ENCODE results near the gene LMO7. TPM values are rescaled to one million over a fixed set of nuclear protein-coding genes. Genes with fewer than 3 reads are reported as not detected.

Gene LMO7
- total RNA-seq, 2 experiments from 2014 or later: 14.1 to 15.7 TPM

DNA sequence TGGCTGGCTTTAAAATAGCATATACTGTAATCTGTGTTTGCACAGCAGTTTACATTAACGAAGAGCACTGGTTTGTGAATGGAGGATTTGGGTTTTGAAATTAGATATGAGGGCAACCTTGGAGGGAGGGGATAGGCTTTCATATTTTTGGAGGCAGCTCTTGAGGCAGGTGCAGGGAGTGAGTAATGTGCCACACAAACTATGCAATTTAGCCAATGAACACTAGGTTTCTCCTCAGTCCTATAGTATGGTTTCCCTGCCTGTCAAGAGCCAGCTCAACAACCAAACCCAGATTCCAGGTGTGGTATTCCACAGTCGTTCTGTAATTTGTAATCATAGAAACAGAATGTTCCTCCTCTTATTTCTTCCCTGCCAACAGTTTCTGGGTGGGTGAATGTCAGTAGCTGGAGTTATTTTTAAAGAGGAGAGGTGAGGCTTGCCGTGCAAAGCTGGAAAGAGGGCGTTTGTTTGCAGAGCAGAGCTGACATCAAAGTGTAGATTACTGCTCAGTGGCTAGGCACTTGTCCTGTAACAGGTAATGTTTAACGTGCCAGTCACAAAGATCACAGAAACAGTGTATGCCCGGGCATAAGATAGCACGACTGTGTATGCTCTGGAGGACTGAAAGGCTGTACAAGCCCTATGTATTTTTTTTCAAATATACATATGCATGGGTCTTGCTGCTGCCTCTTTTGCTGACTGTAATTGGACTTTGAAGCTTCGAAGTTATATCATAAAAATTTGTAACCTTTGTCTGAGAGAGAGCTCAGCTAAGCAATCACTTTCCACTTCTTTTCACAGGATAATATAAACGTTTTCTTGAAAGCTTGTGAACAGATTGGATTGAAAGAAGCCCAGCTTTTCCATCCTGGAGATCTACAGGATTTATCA lies 124.2 kb downstream of the LMO7 start:
- H3K27me3 Mint-ChIP-seq: no peaks in the 10 kb centered on the region
- H3K4me3 Mint-ChIP-seq: peak overlapping the region; percentile 78
- H3K36me3 Mint-ChIP-seq: peaks cover 18% of the 10 kb centered on the region
- DNase-seq: peak; percentile 5
- H3K9me3 Mint-ChIP-seq: peaks cover 4% of the 10 kb centered on the region
- H3K27ac Mint-ChIP-seq: peak overlapping the region; percentile 83
- H3K4me1 Mint-ChIP-seq: peaks cover 53% of the 10 kb centered on the region

DNA sequence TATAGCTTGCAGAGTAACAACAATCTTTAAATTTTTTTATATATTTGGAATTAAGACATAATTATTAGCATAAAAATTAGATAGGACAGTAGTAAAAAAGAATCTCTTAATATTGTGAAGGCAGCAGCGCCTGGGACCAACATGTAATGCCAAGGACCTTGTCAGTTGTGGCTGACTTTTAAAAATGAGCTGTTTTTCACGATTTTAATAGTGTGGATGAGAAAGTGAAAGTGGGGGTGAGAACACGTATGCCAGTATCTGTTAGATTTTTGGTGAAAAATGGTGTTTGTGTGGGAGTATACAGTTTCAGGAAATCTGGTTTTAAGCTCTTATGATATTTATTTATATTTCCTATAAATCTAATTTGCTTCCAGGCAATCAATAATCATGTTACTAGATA lies 125.2 kb downstream of the LMO7 start:
- Mint-ChIP-seq H3K27me3 (no peaks in the 10 kb centered on the region), H3K9me3 (peaks cover 13% of the 10 kb centered on the region), H3K4me1 (peaks cover 56% of the 10 kb centered on the region), H3K4me3 (peak overlapping the region; percentile 56), H3K36me3 (peaks cover 28% of the 10 kb centered on the region), H3K27ac (peak overlapping the region; percentile 82)
- peak; percentile 8 for DNase-seq

- peak; percentile 31 for DNase-seq
- Mint-ChIP-seq H3K27ac (peak overlapping the region; percentile 95), H3K4me3 (peak overlapping the region; percentile 72), H3K4me1 (peaks cover 64% of the 10 kb centered on the region), H3K9me3 (peaks cover 13% of the 10 kb centered on the region), H3K36me3 (peaks cover 28% of the 10 kb centered on the region), H3K27me3 (no peaks in the 10 kb centered on the region)
Measured at GRCh38 chr13:75762076-75762937, 126.2 kb downstream of the LMO7 start.

DNA sequence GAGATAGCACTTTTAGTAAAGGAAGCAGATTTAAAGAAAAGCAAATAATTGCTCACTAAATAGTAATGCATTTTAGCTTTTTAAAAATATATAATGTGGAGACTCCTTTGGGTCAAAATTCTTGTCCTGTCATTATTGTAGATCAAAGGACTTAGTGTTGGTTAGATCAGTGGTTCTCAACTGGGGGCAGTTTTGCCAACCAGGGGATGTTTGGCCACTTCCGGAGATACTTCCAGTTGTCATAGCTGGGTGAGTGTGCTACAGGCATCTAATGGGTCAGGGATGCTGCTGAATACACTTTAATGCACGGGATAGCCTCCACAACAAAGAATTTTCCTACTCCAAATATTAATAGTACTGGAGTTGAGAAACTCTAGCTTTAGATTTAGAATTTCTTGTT lies 126.8 kb downstream of the LMO7 start:
- peaks cover 13% of the 10 kb centered on the region for H3K9me3 Mint-ChIP-seq
- H3K27me3 Mint-ChIP-seq: no peaks in the 10 kb centered on the region
- H3K27ac Mint-ChIP-seq: peak overlapping the region; percentile 95
- H3K4me3 Mint-ChIP-seq: peak overlapping the region; percentile 72
- H3K36me3 Mint-ChIP-seq: peaks cover 28% of the 10 kb centered on the region
- DNase-seq: no peak
- peaks cover 67% of the 10 kb centered on the region for H3K4me1 Mint-ChIP-seq

DNA sequence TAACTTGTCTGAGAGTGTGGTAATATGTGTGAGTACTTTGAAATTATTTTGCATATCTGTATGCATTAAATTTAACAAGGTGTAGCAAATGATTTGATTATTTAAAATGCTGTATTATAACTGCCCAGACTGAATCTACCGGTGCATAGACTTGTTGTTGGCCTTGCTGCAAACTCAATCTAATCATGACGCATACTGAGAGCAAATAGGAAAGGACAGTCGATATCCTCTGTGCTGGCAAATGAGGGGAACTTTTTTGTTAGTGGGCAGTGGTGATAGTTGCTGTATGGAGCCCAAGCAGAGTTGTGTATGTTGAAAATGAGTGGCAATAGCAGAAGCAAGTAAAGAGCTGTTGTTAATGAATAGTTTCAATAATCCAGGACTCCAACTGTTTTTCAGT lies 127.4 kb downstream of the LMO7 start:
- peak overlapping the region; percentile 27 for H3K27ac Mint-ChIP-seq
- peaks cover 70% of the 10 kb centered on the region for H3K4me1 Mint-ChIP-seq

GRCh38 chr13:75764251-75764925 lies 128.3 kb downstream of the LMO7 start:
- Mint-ChIP-seq H3K4me1 (peaks cover 67% of the 10 kb centered on the region), H3K36me3 (peaks cover 24% of the 10 kb centered on the region), H3K4me3 (no peak overlapping the region), H3K27me3 (no peaks in the 10 kb centered on the region), H3K9me3 (peaks cover 10% of the 10 kb centered on the region), H3K27ac (peak overlapping the region; percentile 60)
- DNase-seq: no peak

More for the DNA sequence above, 127.4 kb downstream of the LMO7 start:
- Mint-ChIP-seq H3K27me3 (no peaks in the 10 kb centered on the region), H3K36me3 (peaks cover 27% of the 10 kb centered on the region), H3K9me3 (peaks cover 13% of the 10 kb centered on the region), H3K4me3 (no peak overlapping the region)
- no peak for DNase-seq

DNA sequence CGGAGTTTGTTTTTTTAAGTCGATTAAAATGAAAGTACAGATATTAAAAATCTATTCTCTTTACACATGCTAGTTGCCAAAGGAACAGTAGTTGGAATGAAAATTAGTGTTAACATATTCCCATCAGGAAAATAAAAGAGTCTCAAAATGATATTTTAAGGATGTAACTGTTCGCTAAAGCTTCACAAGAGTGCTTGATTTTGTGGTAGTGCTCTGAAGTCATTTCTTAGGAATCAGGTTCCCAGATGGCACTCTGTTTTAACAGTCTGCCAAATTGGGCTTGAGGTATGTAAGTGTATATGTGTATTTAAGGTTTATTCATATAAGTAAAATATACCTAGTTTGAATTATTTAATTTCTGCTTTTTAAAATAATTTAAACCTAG lies 128.8 kb downstream of the LMO7 start:
- H3K9me3 Mint-ChIP-seq: peaks cover 10% of the 10 kb centered on the region
- peaks cover 62% of the 10 kb centered on the region for H3K4me1 Mint-ChIP-seq
- no peak overlapping the region for H3K4me3 Mint-ChIP-seq
- no peak for DNase-seq
- no peak overlapping the region for H3K27ac Mint-ChIP-seq
- peaks cover 23% of the 10 kb centered on the region for H3K36me3 Mint-ChIP-seq
- no peaks in the 10 kb centered on the region for H3K27me3 Mint-ChIP-seq

GRCh38 chr13:75766636-75767035 lies 130.5 kb downstream of the LMO7 start:
- no peak for DNase-seq
- Mint-ChIP-seq H3K4me1 (peaks cover 65% of the 10 kb centered on the region), H3K4me3 (peak overlapping the region; percentile 29), H3K36me3 (peaks cover 31% of the 10 kb centered on the region), H3K27me3 (no peaks in the 10 kb centered on the region), H3K9me3 (peaks cover 10% of the 10 kb centered on the region), H3K27ac (peak overlapping the region; percentile 47)

- Mint-ChIP-seq H3K27ac (no peak overlapping the region), H3K36me3 (peaks cover 37% of the 10 kb centered on the region), H3K9me3 (peaks cover 20% of the 10 kb centered on the region), H3K4me3 (no peak overlapping the region), H3K27me3 (no peaks in the 10 kb centered on the region), H3K4me1 (peaks cover 62% of the 10 kb centered on the region)
- DNase-seq: no peak
Measured at GRCh38 chr13:75769141-75769905, 133.2 kb downstream of the LMO7 start.

GRCh38 chr13:75770164-75770563 lies 134.0 kb downstream of the LMO7 start:
- peaks cover 59% of the 10 kb centered on the region for H3K4me1 Mint-ChIP-seq
- no peak overlapping the region for H3K4me3 Mint-ChIP-seq
- H3K27me3 Mint-ChIP-seq: no peaks in the 10 kb centered on the region
- H3K9me3 Mint-ChIP-seq: peaks cover 20% of the 10 kb centered on the region
- no peak overlapping the region for H3K27ac Mint-ChIP-seq
- no peak for DNase-seq
- peaks cover 37% of the 10 kb centered on the region for H3K36me3 Mint-ChIP-seq

- DNase-seq: no peak
- Mint-ChIP-seq H3K4me3 (no peak overlapping the region), H3K9me3 (peaks cover 17% of the 10 kb centered on the region), H3K27ac (peak overlapping the region; percentile 72), H3K27me3 (no peaks in the 10 kb centered on the region), H3K4me1 (peaks cover 55% of the 10 kb centered on the region), H3K36me3 (peaks cover 35% of the 10 kb centered on the region)
Measured at GRCh38 chr13:75770592-75771011, 134.5 kb downstream of the LMO7 start.

GRCh38 chr13:75771226-75771625 lies 135.1 kb downstream of the LMO7 start:
- DNase-seq: no peak
- no peak overlapping the region for H3K4me3 Mint-ChIP-seq
- H3K27me3 Mint-ChIP-seq: no peaks in the 10 kb centered on the region
- peaks cover 31% of the 10 kb centered on the region for H3K36me3 Mint-ChIP-seq
- H3K9me3 Mint-ChIP-seq: peaks cover 12% of the 10 kb centered on the region
- peak overlapping the region; percentile 72 for H3K27ac Mint-ChIP-seq
- peaks cover 50% of the 10 kb centered on the region for H3K4me1 Mint-ChIP-seq

GRCh38 chr13:75771818-75772217 lies 135.7 kb downstream of the LMO7 start:
- Mint-ChIP-seq H3K27me3 (no peaks in the 10 kb centered on the region), H3K4me1 (peaks cover 45% of the 10 kb centered on the region), H3K27ac (peak overlapping the region; percentile 76), H3K4me3 (no peak overlapping the region), H3K36me3 (peaks cover 29% of the 10 kb centered on the region), H3K9me3 (peaks cover 10% of the 10 kb centered on the region)
- no peak for DNase-seq

DNA sequence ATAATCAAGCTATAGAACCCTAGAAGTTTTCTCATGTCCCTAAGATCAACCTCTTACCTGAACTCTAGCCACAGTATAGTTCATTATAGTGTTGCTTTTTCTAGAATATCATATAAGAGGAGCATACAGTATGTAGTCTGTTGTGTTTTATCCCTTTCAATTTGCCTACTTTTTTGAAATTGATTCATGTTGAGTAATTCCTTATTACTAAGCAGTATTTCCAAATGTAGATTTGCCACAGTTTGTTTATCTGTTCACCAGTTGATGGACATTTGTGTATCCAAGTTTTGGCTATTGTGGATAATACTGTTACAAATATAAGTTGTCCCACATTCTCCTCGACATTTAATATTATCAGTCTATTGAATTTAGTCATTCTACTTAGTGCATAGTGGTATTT lies 138.0 kb downstream of the LMO7 start:
- no peak overlapping the region for H3K4me3 Mint-ChIP-seq
- H3K4me1 Mint-ChIP-seq: peaks cover 33% of the 10 kb centered on the region
- no peaks in the 10 kb centered on the region for H3K27me3 Mint-ChIP-seq
- peak overlapping the region; percentile 8 for H3K27ac Mint-ChIP-seq
- no peak for DNase-seq
- H3K36me3 Mint-ChIP-seq: peaks cover 37% of the 10 kb centered on the region
- peaks cover 15% of the 10 kb centered on the region for H3K9me3 Mint-ChIP-seq

Measured in activated naive CD8-positive, alpha-beta T cell treated with anti-CD3 and anti-CD28 coated beads for 36 hours (primary cell).